GM12801 (cell line): ENCODE data around the gene OPCML.

Experiments
- TF ChIP-seq, protein P1 (sequence below): IDR thresholded peaks from one replicate; pipeline ENCODE4 v1.5.1; 2011; ENCODE audit warnings: control low read depth; ENCODE audit not compliant: insufficient read length; ENCODE audit errors: extremely low read depth

OPCML gene

DNA sequence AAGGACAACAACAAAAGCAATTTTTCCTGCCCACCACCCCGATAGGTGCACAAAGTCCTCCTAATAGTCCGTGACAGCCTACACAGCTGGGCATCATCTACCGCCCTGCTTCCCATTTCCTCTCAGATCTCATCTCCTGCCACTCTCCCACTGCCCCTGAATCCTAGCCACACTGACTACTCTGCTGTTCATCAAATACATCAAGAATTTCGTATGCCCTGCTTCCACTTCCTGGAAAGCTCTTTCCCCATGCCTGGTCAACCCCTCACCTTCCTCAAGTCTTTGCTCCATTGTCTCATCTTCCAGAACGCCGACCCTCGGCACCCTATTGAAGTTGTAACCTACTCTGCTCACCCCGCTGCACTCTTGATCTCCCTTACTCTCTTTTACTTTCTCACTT lies 320.1 kb downstream of the OPCML start:
- TF ChIP-seq, protein P1, sequence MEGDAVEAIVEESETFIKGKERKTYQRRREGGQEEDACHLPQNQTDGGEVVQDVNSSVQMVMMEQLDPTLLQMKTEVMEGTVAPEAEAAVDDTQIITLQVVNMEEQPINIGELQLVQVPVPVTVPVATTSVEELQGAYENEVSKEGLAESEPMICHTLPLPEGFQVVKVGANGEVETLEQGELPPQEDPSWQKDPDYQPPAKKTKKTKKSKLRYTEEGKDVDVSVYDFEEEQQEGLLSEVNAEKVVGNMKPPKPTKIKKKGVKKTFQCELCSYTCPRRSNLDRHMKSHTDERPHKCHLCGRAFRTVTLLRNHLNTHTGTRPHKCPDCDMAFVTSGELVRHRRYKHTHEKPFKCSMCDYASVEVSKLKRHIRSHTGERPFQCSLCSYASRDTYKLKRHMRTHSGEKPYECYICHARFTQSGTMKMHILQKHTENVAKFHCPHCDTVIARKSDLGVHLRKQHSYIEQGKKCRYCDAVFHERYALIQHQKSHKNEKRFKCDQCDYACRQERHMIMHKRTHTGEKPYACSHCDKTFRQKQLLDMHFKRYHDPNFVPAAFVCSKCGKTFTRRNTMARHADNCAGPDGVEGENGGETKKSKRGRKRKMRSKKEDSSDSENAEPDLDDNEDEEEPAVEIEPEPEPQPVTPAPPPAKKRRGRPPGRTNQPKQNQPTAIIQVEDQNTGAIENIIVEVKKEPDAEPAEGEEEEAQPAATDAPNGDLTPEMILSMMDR = no peak

DNA sequence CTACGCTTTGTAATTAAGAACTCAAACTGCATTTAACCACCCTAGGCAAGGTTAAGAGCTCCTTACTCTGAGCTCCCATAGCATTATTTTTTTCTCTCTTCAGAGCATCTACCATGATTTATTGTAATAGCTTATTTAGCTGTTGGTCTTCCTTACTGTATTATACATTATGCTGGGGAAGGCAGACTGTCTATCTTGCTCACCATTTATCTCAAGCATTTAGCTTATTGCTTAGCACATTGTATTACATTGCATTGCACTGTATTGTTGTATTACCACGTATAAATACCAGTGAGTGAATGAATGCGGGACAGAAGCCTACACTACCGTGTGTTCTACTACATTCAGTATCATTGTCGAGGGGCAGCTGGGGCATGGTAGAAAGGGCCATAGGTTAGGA lies 324.3 kb downstream of the OPCML start:
- TF ChIP-seq, protein P1 = no peak

DNA sequence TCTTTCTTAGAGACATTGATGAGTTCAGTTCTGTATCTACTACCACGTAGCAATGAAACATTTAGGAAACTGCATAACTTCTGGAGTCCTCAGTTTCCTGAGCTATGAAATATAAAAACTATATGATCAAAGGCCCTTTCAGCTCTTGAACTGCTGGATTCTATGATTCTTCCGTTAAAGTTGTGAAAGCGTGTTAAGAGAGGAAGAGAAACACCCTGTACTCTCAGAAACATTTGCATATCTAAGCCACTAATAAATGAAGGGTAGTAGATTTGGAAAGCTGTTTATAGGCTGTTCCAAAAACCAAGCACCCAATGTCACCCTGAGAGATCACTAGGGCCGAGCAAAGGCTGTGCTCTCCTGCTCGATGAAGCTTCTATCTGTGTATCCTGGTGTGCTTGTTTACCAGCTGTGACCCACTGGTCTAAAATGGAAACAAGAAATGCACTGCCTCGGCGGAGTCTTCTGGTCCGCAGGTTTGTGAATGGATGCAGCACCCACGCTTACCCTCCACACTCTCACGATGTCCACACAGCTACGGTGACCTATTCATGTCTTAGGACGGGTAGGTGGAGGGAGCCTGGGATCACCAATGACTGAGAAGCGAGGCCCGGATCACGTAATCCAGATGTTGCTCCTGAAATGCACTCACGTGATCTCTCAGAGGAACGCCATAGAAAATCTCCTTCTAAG lies 325.8 kb downstream of the OPCML start:
- TF ChIP-seq, protein P1 = no peak

DNA sequence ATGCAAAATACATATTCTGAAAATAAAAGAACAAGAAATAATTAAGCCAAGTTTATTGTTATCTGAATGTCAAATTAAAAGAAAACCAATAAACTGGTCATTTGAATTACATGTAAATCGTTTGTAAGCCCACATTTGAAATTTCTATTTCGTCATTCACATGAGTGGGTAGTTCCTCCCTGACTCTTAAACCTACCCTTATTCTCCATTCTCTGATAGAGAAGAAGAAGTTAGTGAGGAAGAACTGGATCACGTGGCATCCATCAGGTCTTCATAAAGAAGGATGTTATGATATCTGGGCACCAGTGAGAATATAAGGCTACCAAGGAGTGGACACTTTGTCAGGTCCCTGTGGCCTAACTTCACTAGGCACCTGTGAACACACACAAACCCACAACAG lies 328.1 kb downstream of the OPCML start:
- TF ChIP-seq, protein P1 = no peak

DNA sequence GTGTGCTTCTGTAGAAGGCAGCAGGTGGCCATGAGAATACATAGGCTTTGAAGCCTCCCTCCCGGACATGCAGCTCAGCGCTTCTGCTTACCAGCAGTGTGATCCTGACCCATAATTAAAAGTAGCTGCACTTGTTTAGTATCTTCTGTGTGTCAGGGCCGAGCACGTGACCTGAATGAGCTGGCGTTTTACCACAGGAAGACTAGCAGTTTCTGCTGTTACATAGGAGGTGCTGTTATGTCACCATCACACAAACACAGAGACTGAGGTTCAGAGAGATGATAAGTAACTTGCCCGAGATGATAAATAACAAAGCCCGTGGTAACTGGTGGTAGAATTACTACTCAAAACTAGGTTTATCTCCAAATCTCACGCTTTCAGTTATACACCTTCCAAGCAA lies 329.5 kb downstream of the OPCML start:
- TF ChIP-seq, protein P1 = no peak

DNA sequence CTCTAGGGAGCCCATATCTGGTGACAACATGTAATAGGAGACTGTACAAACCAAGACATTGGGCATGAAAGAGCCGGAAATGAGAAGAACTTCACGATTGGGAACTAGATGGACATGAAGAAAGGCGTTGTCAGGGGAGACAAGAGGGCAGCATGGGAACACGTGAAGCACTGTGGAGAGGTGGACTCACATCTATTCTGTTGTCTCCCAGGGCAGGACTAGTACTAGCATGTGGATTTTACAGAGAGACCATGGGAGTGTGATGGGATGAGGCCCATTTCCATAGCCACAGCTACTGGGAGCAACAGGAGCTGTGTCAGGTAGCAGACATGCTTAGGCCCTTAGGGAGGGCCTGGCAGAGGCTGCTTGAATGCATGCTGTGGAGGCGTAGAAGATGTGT lies 333.9 kb downstream of the OPCML start:
- TF ChIP-seq, protein P1 = no peak

DNA sequence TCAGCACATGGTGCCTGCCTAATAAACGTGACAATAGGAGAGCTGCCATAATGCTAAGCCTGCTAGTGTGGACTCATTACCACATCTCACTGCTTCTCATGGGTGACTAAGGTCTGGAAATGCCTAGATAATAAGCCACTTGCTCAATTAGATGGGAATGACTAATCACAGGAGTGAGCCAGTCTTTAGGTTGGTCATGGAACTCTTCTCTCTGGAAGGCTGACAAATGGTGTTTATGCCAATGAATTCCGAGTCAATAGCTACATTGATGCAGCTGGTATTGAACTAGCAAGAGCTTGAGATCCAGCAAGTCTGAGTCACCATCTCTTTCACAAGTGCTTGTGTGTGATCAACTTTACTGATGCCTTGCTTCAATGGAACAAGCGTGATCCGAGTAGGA lies 334.9 kb downstream of the OPCML start:
- TF ChIP-seq, protein P1 = no peak
